ENCODE data around the gene FARP1.

The FARP1 gene

DNA sequence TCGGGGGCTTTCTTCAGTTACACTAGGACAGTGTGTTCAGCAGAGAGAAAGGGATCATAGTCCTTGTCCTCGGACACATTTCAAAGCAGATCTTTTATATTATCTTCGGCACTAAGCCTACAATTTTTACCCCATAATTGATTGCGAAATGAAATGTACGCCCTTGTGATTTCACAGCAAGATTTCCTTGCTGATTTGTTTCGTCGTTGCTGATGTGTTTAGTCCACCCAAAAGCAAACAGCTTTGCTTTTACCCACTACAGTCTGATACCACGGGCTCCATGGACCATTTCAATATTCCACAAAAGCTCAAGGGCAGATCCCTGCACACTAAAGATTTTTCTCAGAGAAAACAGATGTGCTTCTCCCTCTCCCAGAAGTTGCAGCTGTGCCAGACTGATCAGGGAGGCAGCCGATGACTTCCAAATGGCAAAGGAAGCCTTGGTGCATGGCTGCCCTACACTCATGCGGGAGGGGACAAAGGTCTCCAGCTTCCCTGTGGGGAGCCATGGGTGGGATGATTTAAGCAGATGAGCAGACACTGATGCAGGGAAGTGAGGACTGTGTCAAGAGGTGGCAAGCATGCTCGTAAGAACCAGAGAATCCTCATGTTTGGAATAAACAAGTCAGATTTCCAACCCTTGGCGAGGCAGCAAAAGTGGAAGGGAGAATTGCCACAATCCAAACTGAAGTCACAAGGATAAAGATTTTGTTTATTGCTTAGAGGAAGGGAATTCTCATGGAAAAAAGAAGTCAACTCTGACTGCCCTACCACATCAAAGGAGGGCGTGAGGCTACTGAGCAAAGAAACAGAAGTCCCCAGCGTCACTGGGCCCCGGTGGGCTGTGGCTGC is 353.0 kb downstream of the FARP1 start:
- no peak overlapping the region for H3K4me3 ChIP-seq (ENCODE audit: low read depth, low read length)
- TF ChIP-seq, protein P1, sequence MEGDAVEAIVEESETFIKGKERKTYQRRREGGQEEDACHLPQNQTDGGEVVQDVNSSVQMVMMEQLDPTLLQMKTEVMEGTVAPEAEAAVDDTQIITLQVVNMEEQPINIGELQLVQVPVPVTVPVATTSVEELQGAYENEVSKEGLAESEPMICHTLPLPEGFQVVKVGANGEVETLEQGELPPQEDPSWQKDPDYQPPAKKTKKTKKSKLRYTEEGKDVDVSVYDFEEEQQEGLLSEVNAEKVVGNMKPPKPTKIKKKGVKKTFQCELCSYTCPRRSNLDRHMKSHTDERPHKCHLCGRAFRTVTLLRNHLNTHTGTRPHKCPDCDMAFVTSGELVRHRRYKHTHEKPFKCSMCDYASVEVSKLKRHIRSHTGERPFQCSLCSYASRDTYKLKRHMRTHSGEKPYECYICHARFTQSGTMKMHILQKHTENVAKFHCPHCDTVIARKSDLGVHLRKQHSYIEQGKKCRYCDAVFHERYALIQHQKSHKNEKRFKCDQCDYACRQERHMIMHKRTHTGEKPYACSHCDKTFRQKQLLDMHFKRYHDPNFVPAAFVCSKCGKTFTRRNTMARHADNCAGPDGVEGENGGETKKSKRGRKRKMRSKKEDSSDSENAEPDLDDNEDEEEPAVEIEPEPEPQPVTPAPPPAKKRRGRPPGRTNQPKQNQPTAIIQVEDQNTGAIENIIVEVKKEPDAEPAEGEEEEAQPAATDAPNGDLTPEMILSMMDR (IDR thresholded peaks at IDR 0.05; ENCODE audit: borderline replicate concordance, insufficient read depth, low read depth, low read length), result no peak

DNA sequence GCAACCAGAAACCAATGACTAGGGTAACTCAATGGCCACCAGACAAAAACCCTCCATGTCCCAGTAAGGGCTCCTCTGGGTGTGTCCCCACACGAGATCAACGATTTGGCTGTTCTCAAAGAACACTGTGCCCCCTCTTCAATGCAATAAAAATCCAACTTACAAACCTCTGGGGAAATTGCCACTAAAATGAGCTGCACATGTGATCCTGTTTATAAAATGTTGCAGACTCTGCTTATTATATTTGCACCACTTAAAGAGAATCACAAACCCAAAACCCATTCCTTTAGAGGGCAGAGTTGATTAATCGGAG is 353.5 kb downstream of the FARP1 start:
- no peak overlapping the region for H3K4me3 ChIP-seq (ENCODE audit: low read depth, low read length)
- TF ChIP-seq, protein P1 (IDR thresholded peaks at IDR 0.05; ENCODE audit: borderline replicate concordance, insufficient read depth, low read depth, low read length), result no peak

DNA sequence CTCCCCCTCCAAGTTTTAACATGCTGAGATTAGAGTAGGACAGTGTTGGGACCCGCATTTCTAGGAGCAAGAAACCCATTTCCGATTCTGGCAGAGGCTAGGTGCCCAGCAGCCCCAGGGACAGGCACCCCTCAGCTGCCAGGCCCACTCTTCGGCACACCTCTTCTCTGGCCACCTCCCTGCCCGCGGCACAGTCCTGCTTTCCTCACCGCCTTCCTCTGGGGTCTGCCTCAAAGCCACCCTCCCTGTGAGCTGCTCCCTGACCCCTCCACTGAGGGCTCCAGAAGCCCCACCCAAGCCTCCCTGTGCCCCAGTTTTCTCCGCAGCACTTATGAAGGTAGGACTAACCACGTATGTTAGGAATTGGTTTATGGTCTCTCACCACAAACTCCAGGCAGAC is 354.1 kb downstream of the FARP1 start:
- no peak overlapping the region for H3K4me3 ChIP-seq (ENCODE audit: low read depth, low read length)
- TF ChIP-seq, protein P1 (IDR thresholded peaks at IDR 0.05; ENCODE audit: borderline replicate concordance, insufficient read depth, low read depth, low read length), result no peak

DNA sequence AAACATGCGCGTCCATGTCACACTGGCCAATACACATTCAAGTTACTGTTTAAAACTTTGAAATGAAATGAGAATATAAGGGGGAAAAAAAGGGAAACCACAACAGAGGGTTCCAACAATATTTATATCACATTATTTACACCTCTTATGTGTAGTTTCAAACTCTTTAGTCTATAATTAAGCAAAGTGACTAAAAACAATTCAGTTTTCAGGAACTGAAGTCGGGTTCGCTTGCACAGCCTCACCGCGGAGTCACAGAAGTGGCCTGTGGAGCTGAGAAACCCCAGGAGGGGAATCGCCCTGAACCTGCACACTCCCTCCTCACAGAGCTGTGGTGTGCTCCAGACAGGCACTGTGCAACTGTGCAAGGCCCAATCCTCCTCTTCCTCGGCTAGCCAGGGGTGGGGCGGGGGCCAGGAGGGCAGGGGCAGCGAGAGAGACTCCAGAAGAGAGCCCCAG is 358.1 kb downstream of the FARP1 start:
- H3K4me3 ChIP-seq (ENCODE audit: low read depth, low read length), result no peak overlapping the region
- TF ChIP-seq, protein P1 (IDR thresholded peaks at IDR 0.05; ENCODE audit: borderline replicate concordance, insufficient read depth, low read depth, low read length), result no peak

DNA sequence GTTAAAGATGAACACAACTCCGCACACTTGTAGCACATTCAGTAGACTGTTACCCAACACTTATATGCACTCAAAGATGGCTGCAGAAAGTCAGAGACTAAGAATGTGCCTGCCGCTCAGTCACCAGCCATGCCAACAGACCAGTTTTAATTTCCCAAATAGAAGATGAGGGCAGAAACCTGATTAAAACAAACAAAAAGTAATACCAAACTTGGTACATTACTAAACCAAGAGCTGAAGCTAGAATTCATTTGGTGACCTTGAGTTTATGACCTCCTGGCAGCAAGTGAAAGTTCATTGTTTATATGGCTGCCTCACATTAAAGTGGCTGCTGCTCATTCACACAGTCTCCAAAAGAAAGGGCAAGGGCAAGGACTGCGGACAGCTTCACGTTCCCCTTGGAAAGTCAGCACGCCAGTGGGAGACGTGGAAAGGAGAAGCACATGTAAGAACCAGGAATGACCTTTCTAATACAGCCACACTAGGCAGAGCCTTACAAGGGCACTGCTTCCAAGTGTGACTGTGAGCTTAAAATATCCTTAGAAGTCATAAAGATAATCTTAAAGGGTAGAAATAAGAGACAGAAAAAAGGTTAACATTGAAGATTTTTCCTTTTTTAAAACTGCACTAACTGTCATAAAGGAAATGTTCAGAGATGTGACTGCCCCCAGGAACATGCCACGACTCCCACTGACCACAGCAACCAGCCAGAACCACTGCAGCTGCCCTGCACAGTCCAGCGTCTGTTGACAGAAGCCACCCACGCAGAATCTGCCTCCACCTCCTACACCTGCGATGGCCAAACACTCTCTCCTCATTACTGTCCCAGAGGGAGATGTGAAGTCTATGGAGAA is 360.5 kb downstream of the FARP1 start:
- no peak overlapping the region for H3K4me3 ChIP-seq (ENCODE audit: low read depth, low read length)
- TF ChIP-seq, protein P1 (IDR thresholded peaks at IDR 0.05; ENCODE audit: borderline replicate concordance, insufficient read depth, low read depth, low read length), result no peak

DNA sequence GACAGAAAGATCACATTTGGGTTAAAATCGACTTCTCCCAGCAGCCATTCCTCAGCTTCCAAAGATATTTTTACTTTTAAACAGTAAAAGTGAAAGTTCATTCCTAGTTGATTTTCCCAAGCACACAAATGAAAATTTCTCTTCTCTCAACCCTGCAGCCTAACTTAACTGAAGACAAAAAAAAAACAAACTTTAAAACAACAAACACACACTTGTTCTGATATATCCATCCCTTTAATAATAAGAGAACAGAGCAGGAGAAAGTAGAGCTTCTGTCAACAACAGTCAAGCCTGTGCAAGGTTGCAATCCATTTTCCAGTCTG is 361.1 kb downstream of the FARP1 start:
- TF ChIP-seq, protein P1 (IDR thresholded peaks at IDR 0.05; ENCODE audit: borderline replicate concordance, insufficient read depth, low read depth, low read length), result no peak
- no peak overlapping the region for H3K4me3 ChIP-seq (ENCODE audit: low read depth, low read length)

All from GM12875 (cell line).